Measurements from ENCODE around the gene ZNF107. TPM values are rescaled to one million over a fixed set of nuclear protein-coding genes. Genes with fewer than 3 reads are reported as not detected.
A peak's percentile ranks its signal among the peaks of the same experiment; 100 is the strongest.

The ZNF107 gene
- total and polyA plus RNA-seq, 12 donors, result 0.75 to 2.8 (median 1.7) TPM

DNA sequence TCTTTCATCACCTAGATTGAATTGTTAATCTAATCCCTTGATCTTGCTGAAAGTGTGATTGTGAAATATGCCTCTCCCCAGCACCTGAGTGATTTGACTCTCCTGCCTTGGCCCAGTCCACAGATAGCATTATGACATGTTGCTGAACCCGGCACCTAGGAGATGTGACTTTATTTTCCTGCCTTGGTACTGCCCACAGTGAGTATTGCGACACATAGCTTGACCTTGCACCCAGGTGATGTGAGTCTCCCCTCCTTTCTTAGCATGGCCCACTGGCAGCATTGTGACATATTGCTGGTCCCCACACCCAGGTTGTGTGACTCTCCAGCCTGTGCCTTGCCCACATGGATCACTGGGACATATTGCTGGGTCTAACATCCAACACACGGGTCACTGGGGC lies 32.5 kb upstream of the ZNF107 start:
- no peak for DNase-seq
- no peak for ATAC-seq
- intact Hi-C loops (cut with DNase I), result no loop called here
- TF ChIP-seq, protein P1, sequence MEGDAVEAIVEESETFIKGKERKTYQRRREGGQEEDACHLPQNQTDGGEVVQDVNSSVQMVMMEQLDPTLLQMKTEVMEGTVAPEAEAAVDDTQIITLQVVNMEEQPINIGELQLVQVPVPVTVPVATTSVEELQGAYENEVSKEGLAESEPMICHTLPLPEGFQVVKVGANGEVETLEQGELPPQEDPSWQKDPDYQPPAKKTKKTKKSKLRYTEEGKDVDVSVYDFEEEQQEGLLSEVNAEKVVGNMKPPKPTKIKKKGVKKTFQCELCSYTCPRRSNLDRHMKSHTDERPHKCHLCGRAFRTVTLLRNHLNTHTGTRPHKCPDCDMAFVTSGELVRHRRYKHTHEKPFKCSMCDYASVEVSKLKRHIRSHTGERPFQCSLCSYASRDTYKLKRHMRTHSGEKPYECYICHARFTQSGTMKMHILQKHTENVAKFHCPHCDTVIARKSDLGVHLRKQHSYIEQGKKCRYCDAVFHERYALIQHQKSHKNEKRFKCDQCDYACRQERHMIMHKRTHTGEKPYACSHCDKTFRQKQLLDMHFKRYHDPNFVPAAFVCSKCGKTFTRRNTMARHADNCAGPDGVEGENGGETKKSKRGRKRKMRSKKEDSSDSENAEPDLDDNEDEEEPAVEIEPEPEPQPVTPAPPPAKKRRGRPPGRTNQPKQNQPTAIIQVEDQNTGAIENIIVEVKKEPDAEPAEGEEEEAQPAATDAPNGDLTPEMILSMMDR (IDR thresholded peaks at IDR 0.05), result no peak
- no peaks in the 10 kb centered on the region for H3K9me3 ChIP-seq
- no peak overlapping the region for H3K27ac ChIP-seq
- no peaks in the 10 kb centered on the region for H3K36me3 ChIP-seq
- H3K4me1 ChIP-seq, result no peaks in the 10 kb centered on the region
- WGBS, 2 donors, result 59 to 71% methylated on average over 3 of the region's 3 CpGs
- no peaks in the 10 kb centered on the region for H3K27me3 ChIP-seq
- H3K4me3 ChIP-seq, result no peak overlapping the region

DNA sequence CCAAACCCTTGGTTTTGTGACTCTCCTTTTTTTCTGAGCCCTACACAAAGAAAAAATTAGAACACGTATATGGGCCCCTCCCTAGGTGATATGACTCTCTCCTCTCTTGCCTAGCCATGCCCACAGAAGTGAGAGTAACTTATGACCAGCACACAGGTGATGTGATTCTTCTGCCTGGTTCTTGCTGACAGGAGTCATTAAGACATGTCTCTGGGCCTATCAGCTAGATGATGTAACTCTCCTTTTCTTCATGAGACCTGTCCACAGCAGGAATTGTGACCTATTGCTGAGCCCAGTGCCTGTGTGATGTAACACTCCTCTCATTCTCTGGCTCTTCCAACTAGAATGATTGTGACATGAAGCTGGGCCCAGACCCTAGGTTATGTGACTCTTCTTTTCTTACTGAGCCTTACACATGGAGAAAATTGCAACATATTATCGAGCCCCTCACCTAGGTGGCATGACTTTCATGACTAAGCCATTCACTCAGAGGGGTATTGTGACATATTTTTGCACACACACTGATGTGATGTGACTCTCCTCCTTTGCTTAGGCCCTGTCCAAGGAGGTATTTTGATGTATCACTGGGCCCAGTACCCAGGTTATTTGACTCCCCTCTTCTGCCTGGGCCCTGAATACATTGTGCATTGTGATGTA lies 31.4 kb upstream of the ZNF107 start:
- H3K9me3 ChIP-seq, result no peaks in the 10 kb centered on the region
- WGBS, 2 donors, result 73 to 81% methylated on average over 2 of the region's 2 CpGs
- no peak for DNase-seq
- H3K4me1 ChIP-seq, result no peaks in the 10 kb centered on the region
- TF ChIP-seq, protein P1 (IDR thresholded peaks at IDR 0.05), result no peak
- H3K27ac ChIP-seq, result no peak overlapping the region
- H3K27me3 ChIP-seq, result no peaks in the 10 kb centered on the region
- H3K4me3 ChIP-seq, result no peak overlapping the region
- intact Hi-C loops (cut with DNase I), result no loop called here
- no peaks in the 10 kb centered on the region for H3K36me3 ChIP-seq
- no peak for ATAC-seq

DNA sequence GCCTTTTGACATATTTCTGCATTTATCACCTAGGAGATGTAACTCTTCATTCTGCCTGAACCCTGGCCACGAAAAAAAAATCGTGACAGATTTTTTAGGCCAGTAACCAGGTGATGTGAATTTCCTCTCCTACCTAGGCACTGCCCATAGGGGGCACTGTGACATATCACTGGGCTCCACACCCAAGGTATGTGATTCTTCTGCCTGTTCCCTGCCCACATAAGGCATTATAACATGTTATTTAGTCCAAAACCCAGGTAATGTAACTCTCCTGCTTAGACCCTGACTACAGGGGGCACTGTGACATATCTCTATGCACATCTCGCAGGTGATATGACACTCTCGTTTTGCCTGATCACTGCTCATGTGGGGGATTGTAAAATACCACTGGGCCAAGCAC lies 29.5 kb upstream of the ZNF107 start:
- Histone ChIP-seq H3K9me3 (peaks cover 0 to 4% (median 0%) of the 10 kb centered on the region in 11 donors), H3K27ac (no peak overlapping the region), H3K36me3 (no peaks in the 10 kb centered on the region), H3K27me3 (no peaks in the 10 kb centered on the region), H3K4me3 (no peak overlapping the region), H3K4me1 (no peaks in the 10 kb centered on the region)
- DNase-seq, result no peak
- TF ChIP-seq, protein P1 (IDR thresholded peaks at IDR 0.05), result peak in 4 of 9 donors; percentile 19 to 26 (median 22)
- WGBS, 2 donors, result 55 to 60% methylated on average over 4 of the region's 4 CpGs
- ATAC-seq, result no peak
- intact Hi-C loops (cut with DNase I), result no loop called here

DNA sequence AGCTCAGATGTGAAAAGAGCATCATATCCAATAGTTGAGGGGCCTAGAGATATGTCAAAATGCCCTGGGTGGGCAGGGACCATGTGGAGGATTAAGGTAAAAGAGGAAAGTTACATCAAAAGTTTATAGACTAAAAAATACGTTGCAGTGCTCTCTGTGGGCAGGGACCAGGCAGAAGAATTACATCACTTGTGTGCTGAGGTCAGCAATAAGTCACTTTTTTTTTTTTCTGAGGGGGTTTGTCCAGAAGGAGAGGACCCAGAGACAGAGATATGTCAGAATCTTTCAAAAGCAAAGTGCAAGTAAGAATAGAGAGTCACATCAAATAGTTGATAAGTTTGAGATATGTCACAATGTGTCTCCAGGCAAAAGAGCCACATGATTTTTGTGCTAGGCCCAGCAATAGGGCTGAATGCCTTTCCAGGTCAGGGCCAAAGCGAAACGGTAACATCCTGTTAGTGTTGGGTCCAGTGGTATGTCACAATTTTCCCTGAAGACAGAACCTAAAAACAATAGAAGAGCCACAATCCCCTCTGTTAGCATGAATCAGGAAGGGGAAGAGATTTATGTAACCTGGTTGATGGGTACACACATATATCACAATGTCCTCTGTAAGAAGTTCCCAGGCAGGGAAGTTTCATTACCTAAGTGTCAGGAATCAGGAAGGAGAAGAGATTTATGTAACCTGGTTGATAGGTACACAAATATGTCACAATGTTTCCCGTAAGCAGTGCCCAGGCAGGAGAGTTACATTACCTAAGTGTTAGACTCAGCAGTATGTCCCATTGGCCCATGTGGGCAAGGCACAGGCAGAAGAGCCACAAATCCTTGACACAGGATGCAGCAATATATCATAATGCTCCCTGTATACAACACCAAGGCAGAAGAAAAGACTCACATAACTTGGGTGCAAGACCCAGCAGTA lies 28.1 kb upstream of the ZNF107 start:
- no peak for ATAC-seq
- Histone ChIP-seq H3K36me3 (no peaks in the 10 kb centered on the region), H3K4me3 (no peak overlapping the region), H3K9me3 (peaks cover 0 to 12% (median 0%) of the 10 kb centered on the region in 11 donors), H3K27me3 (no peaks in the 10 kb centered on the region), H3K4me1 (no peaks in the 10 kb centered on the region), H3K27ac (no peak overlapping the region)
- intact Hi-C loops (cut with DNase I), result no loop called here
- DNase-seq, result no peak
- TF ChIP-seq, protein P1 (IDR thresholded peaks at IDR 0.05), result no peak
- 64 to 71% methylated on average over 4 of the region's 4 CpGs for WGBS, 2 donors

Data from heart right ventricle (tissue), 16 donors.